SK-N-SH (cell line): ENCODE results near the gene IPO8. TPM values are rescaled to one million over a fixed set of nuclear protein-coding genes. Genes with fewer than 3 reads are reported as not detected.
"Not testable (repeated sequence)": the region's sequence is repeated elsewhere in the genome, so short reads cannot be mapped to it uniquely, and the experiment has no call there.

Experiments used
- CTCF ChIA-PET: fragments of 300-600, 350-600 bp; formaldehyde crosslinking; extraction: SDS; loops from one replicate; lab custom pipeline; 2021; lab: Yijun Ruan, JAX
- POLR2A ChIA-PET: fragments of 350-600 bp; sonication (Branson Sonifier 250); formaldehyde crosslinking; extraction: SDS; loops from one replicate; lab custom pipeline; 2020; ENCODE audit warnings: antibody characterized with exemption, inconsistent platforms; lab: Yijun Ruan, JAX
- DNase-seq: peaks from one replicate; pipeline ENCODE4 v3.0.0; 2012
- H2AFZ ChIP-seq: fragments of 200-600 bp; sonication (generic); 2 replicates; pipeline ENCODE4 v1.8.1; 2016; ENCODE audit warnings: antibody characterized with exemption, mild to moderate bottlenecking, low read depth
- H3F3A ChIP-seq: fragments of 200-600 bp; sonication (generic); replicated peaks from 2 replicates; pipeline ENCODE3; 2016; ENCODE audit warnings: antibody characterized with exemption, mild to moderate bottlenecking; ENCODE audit not compliant: insufficient read depth
- H3K27ac ChIP-seq, 2 experiments: fragments of 200-500 bp in 1 of 2; fragments of 200-600 bp in 1 of 2; sonication (Bioruptor generic) in 1 of 2; sonication (generic), shearing (Covaris generic) in 1 of 2; 2 replicates each; pipeline versions ENCODE4 v1.5.1 to v1.6.1; 2014 to 2016; ENCODE audit warnings: low read depth in 2 of 2, inconsistent platforms in 1 of 2, low read length in 1 of 2, mild to moderate bottlenecking in 1 of 2, mixed read lengths in 1 of 2
- H3K27me3 ChIP-seq: fragments of 200-600 bp; sonication (generic), shearing (Covaris generic); 2 replicates; pipeline ENCODE4 v1.6.1; 2016; ENCODE audit warnings: mixed run types; ENCODE audit not compliant: insufficient read depth
- H3K36me3 ChIP-seq, 2 experiments: fragments of 200-500 bp in 1 of 2; fragments of 200-600 bp in 1 of 2; sonication (Bioruptor generic) in 1 of 2; sonication (generic) in 1 of 2; replicated peaks in 1 of 2; 2 replicates each; pipeline versions ENCODE3 to v1.5.1; 2014 to 2016; ENCODE audit warnings: low read length in 1 of 2, mild to moderate bottlenecking in 1 of 2; ENCODE audit not compliant: insufficient read depth in 2 of 2, control insufficient read depth in 1 of 2
- H3K4me1 ChIP-seq, 2 experiments: fragments of 200-500 bp in 1 of 2; fragments of 200-600 bp in 1 of 2; sonication (Bioruptor generic) in 1 of 2; sonication (generic), shearing (Covaris generic) in 1 of 2; 2 replicates each; pipeline versions ENCODE4 v1.5.1 to v1.6.1; 2014 to 2016; ENCODE audit warnings: low read depth in 1 of 2, low read length in 1 of 2, mixed run types in 1 of 2; ENCODE audit not compliant: insufficient read depth in 2 of 2, control insufficient read depth in 1 of 2
- H3K4me2 ChIP-seq: fragments of 200-600 bp; sonication (generic), shearing (Covaris generic); 2 replicates; pipeline ENCODE4 v1.6.1; 2017; ENCODE audit warnings: mixed run types
- H3K4me3 ChIP-seq, 2 experiments: fragments of 200-500 bp in 1 of 2; fragments of 200-600 bp in 1 of 2; sonication (Bioruptor generic) in 1 of 2; sonication (generic), shearing (Covaris generic) in 1 of 2; 2 replicates each; pipeline versions ENCODE4 v1.5.1 to v1.8.1; 2014 to 2016; ENCODE audit warnings: low read depth in 2 of 2, inconsistent platforms in 1 of 2, low read length in 1 of 2, mild to moderate bottlenecking in 1 of 2, mixed read lengths in 1 of 2, moderate library complexity in 1 of 2
- H3K79me2 ChIP-seq: fragments of 200-600 bp; sonication (generic); 2 replicates; pipeline ENCODE4 v1.8.1; 2017; ENCODE audit warnings: mild to moderate bottlenecking; ENCODE audit not compliant: insufficient read depth
- H3K9ac ChIP-seq: fragments of 200-600 bp; sonication (generic); 2 replicates; pipeline ENCODE4 v1.6.1; 2017; ENCODE audit warnings: mixed run types
- H3K9me2 ChIP-seq: fragments of 200-600 bp; sonication (generic); 2 replicates; pipeline ENCODE4 v1.6.1; 2017; ENCODE audit warnings: mixed run types
- H3K9me3 ChIP-seq: fragments of 200-600 bp; sonication (generic); 2 replicates; pipeline ENCODE4 v1.6.1; 2017; ENCODE audit warnings: mixed run types, mild to moderate bottlenecking, moderate library complexity
- H4K20me1 ChIP-seq: fragments of 200-600 bp; sonication (generic); 2 replicates; pipeline ENCODE4 v1.6.1; 2017; ENCODE audit warnings: mild to moderate bottlenecking, mixed run types; ENCODE audit not compliant: insufficient read depth
- FOXJ3 ChIP-seq: sonication (generic); formaldehyde crosslinking; IDR thresholded peaks from 2 replicates; pipeline ENCODE4 v1.5.1; 2020; ENCODE audit warnings: mild to moderate bottlenecking, missing genetic modification reagents
- FOXM1 ChIP-seq: IDR thresholded peaks from 2 replicates; pipeline ENCODE4 v1.4.0; 2012; ENCODE audit warnings: low read depth, mild to moderate bottlenecking
- GABPA ChIP-seq: IDR thresholded peaks from 2 replicates; pipeline ENCODE4 v1.4.0; 2012; ENCODE audit warnings: low read depth, mild to moderate bottlenecking
- GATA2 ChIP-seq: sonication (generic); formaldehyde crosslinking; IDR thresholded peaks from 2 replicates; pipeline ENCODE4 v1.5.0; 2020; ENCODE audit warnings: mild to moderate bottlenecking, missing genetic modification reagents
- IRF3 ChIP-seq: fragments of 150-350 bp; IDR thresholded peaks from 2 replicates; pipeline ENCODE4 v1.6.1; 2016; ENCODE audit warnings: mild to moderate bottlenecking, low read depth, low read length
- MAX ChIP-seq: IDR thresholded peaks from 2 replicates; pipeline ENCODE4 v1.4.0; 2012; ENCODE audit warnings: low read depth
- MEF2A ChIP-seq: IDR thresholded peaks from 2 replicates; pipeline ENCODE4 v1.4.0; 2012; ENCODE audit warnings: low read depth, borderline replicate concordance
- MXI1 ChIP-seq: IDR thresholded peaks from 2 replicates; pipeline ENCODE4 v1.6.1; 2012; ENCODE audit warnings: mild to moderate bottlenecking, low read depth, low read length, improper control_type of control experiment
- RCOR1 ChIP-seq: fragments of 150-350 bp; IDR thresholded peaks from 2 replicates; pipeline ENCODE4 v1.6.1; 2017; ENCODE audit warnings: antibody characterized with exemption, low read length
- REST ChIP-seq: IDR thresholded peaks from 2 replicates; pipeline ENCODE4 v1.6.1; 2012; ENCODE audit warnings: mild to moderate bottlenecking, low read depth, low read length, moderate library complexity
- SIN3A ChIP-seq: IDR thresholded peaks from 2 replicates; pipeline ENCODE4 v1.6.1; 2012; ENCODE audit warnings: low read depth, mild to moderate bottlenecking, low read length, moderate library complexity, borderline replicate concordance
- TAF1 ChIP-seq: IDR thresholded peaks from 2 replicates; pipeline ENCODE4 v1.6.1; 2012; ENCODE audit warnings: low read depth, mild to moderate bottlenecking, low read length, moderate library complexity, borderline replicate concordance
- TCF12 ChIP-seq: IDR thresholded peaks from 2 replicates; pipeline ENCODE4 v1.4.0; 2012
- USF1 ChIP-seq: IDR thresholded peaks from 2 replicates; pipeline ENCODE4 v1.4.0; 2012; ENCODE audit warnings: low read depth, borderline replicate concordance
- ZBTB33 ChIP-seq: IDR thresholded peaks from 2 replicates; pipeline ENCODE4 v1.4.0; 2012; ENCODE audit warnings: low read depth, borderline replicate concordance
- whole genome bisulfite sequencing: methylation state at CpG from one replicate; pipeline ENCODE4 v1.1.6; 2017; ENCODE audit warnings: low lambda C conversion rate; 5-methylcytosine and 5-hydroxymethylcytosine counted together
- polyA plus RNA-seq, 3 experiments: library from polyadenylated mRNA; depleted of rRNA; stranded (reverse); fragments of >200 nt; gene quantifications; 2 replicates each; pipeline ENCODE4 v1.2.3, GENCODE V29; 2012

Gene IPO8
- polyA plus RNA-seq, 1 of the 3 experiments (the other 2 are of a cell fraction), result 5.8 TPM

GRCh38 chr12:30622509-30622908 lies 73.2 kb downstream of the IPO8 start (continued):
- TF ChIP-seq ZBTB33 (no peak), GABPA (no peak), TCF12 (no peak), MEF2A (no peak)
- TF ChIP-seq, all 33 proteins: peak for 0

- WGBS, result 93% methylated on average over 4 of the region's 4 CpGs
- CTCF ChIA-PET, result interaction anchor here (1.0 kb wide), 1 partner anchor 186 kb away, joined by 3 read pairs; no protein-coding TSS in a partner anchor
- peaks cover 0 to 13% of the 10 kb centered on the region in 2 experiments for H3K36me3 ChIP-seq
Observed at GRCh38 chr12:30621663-30622241, 73.9 kb downstream of the IPO8 start.

DNA sequence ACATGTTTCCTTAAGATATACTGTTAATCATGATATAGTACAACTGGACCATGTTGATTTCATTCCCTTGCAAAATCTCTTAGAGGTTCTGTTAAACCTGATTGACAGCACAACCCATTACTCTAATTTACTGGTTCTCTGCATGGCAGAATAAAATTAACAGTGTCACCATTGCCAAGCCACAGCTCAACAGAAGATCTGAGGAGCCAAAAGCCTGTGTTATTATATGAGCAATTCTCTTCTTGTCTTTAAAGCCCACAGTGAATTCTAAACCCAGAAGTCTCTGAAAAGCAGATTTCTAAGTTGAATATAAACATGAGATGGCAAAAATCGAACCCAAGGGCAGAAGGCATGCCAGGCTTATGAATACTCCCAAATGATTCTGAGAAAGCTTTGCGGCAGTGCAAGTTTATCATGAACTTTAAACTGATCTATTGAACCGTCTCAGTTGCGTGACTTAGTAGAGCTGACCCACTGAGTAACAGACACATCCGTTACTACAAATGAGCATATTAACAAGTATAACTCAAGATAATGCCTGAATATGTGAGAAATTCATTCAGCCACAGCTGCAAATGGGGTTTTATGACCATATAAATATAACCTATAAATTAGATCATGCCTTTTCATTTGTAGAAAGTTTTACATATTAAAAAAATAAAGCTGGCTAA lies 78.2 kb downstream of the IPO8 start:
- 84% methylated on average over 5 of the region's 5 CpGs for WGBS
- Histone ChIP-seq H3K4me3 (no peak overlapping the region), H3K9me2 (no peaks in the 10 kb centered on the region), H3K4me2 (no peak overlapping the region), H3K4me1 (no peaks in the 10 kb centered on the region), H3F3A (no peaks in the 10 kb centered on the region), H2AFZ (no peak overlapping the region), H3K9ac (no peak overlapping the region), H3K27me3 (no peaks in the 10 kb centered on the region), H3K27ac (no peak overlapping the region), H3K79me2 (no peaks in the 10 kb centered on the region), H4K20me1 (no peaks in the 10 kb centered on the region), H3K36me3 (no peaks in the 10 kb centered on the region), H3K9me3 (no peaks in the 10 kb centered on the region)
- ChIA-PET CTCF (no interaction called here), POLR2A (no interaction called here)
- TF ChIP-seq FOXM1 (no peak), USF1 (no peak), MAX (no peak), TCF12 (no peak), SIN3A (no peak), GABPA (no peak), GATA2 (no peak), RCOR1 (no peak), IRF3 (no peak), MXI1 (no peak), TAF1 (no peak), REST (no peak), FOXJ3 (CRISPR knock-in tag) (no peak)
- no peak for DNase-seq

More at GRCh38 chr12:30621663-30622241, 73.9 kb downstream of the IPO8 start:
- H3K9ac ChIP-seq, H3F3A ChIP-seq, H3K4me3 ChIP-seq, H4K20me1 ChIP-seq, H3K9me3 ChIP-seq, DNase-seq, POLR2A ChIA-PET, H3K4me2 ChIP-seq, H3K4me1 ChIP-seq, H3K27me3 ChIP-seq, H3K9me2 ChIP-seq, H3K79me2 ChIP-seq, H2AFZ ChIP-seq, H3K27ac ChIP-seq: not testable (repeated sequence)
